Neural progenitor cell (in vitro differentiated cells): Measurements from ENCODE around the gene TAGLN3.

ENCODE experiments used
- CTCF ChIP-seq: fragments of 200-600 bp; sonication (generic); IDR thresholded peaks from 2 replicates; pipeline ENCODE4 v1.5.1; 2017; ENCODE audit warnings: antibody characterized with exemption, mild to moderate bottlenecking
- EZH2 ChIP-seq: fragments of 200-600 bp; sonication (generic); IDR thresholded peaks from 2 replicates; pipeline ENCODE4 v1.6.1; 2017; ENCODE audit warnings: antibody characterized with exemption, mild to moderate bottlenecking, moderate library complexity
- EZH2phosphoT487 ChIP-seq: fragments of 200-600 bp; sonication (generic); IDR thresholded peaks from 2 replicates; pipeline ENCODE4 v1.6.1; 2017; ENCODE audit warnings: antibody characterized with exemption

GRCh38 chr3:112027826-112028225 lies 29.1 kb downstream of the TAGLN3 start:
- TF ChIP-seq CTCF: no peak
- TF ChIP-seq EZH2: no peak
- TF ChIP-seq EZH2phosphoT487: no peak
